Neural progenitor cell (in vitro differentiated cells): ENCODE measurements around the gene ELL.

ENCODE experiments used
- CTCF ChIP-seq: fragments of 200-600 bp; sonication (generic); IDR thresholded peaks from 2 replicates; pipeline ENCODE4 v1.5.1; 2017; ENCODE audit warnings: antibody characterized with exemption, mild to moderate bottlenecking
- EZH2 ChIP-seq: fragments of 200-600 bp; sonication (generic); IDR thresholded peaks from 2 replicates; pipeline ENCODE4 v1.6.1; 2017; ENCODE audit warnings: antibody characterized with exemption, mild to moderate bottlenecking, moderate library complexity
- EZH2phosphoT487 ChIP-seq: fragments of 200-600 bp; sonication (generic); IDR thresholded peaks from 2 replicates; pipeline ENCODE4 v1.6.1; 2017; ENCODE audit warnings: antibody characterized with exemption

- no peak for TF ChIP-seq CTCF
- no peak for TF ChIP-seq EZH2
- no peak for TF ChIP-seq EZH2phosphoT487
Observed at GRCh38 chr19:18433015-18433691, 88.7 kb downstream of the ELL start.
